Suppressor macrophage treated with lipopolysaccharide for 4 hours (primary cell): ENCODE measurements around the gene STX2.

Source experiments
- DNase-seq: peaks from one replicate; pipeline ENCODE4 v3.0.0-alpha.2; 2020

STX2 gene

GRCh38 chr12:130829391-130830245 is 9.4 kb downstream of the STX2 start:
- DNase-seq = no peak

- no peak for DNase-seq
Measured at GRCh38 chr12:130828895-130829294, 10.2 kb downstream of the STX2 start.

GRCh38 chr12:130827432-130827831 is 11.6 kb downstream of the STX2 start:
- DNase-seq = peak; percentile 37

- DNase-seq = peak; percentile 61
Measured at GRCh38 chr12:130826151-130826801, 12.8 kb downstream of the STX2 start.

- no peak for DNase-seq
Measured at GRCh38 chr12:130825771-130826150, 13.3 kb downstream of the STX2 start.

GRCh38 chr12:130819681-130820080 is 19.4 kb downstream of the STX2 start:
- DNase-seq = no peak

GRCh38 chr12:130818635-130819576 is 20.1 kb downstream of the STX2 start:
- DNase-seq = peak; percentile 67

GRCh38 chr12:130818272-130818634 is 20.8 kb downstream of the STX2 start:
- DNase-seq = no peak

GRCh38 chr12:130817804-130818203 is 21.2 kb downstream of the STX2 start:
- DNase-seq = no peak

GRCh38 chr12:130816097-130816496 is 23.0 kb downstream of the STX2 start:
- DNase-seq = no peak

GRCh38 chr12:130815028-130815741 is 23.9 kb downstream of the STX2 start:
- DNase-seq = no peak

GRCh38 chr12:130813949-130814348 is 25.1 kb downstream of the STX2 start:
- no peak for DNase-seq

GRCh38 chr12:130813436-130813835 is 25.6 kb downstream of the STX2 start:
- no peak for DNase-seq

GRCh38 chr12:130809791-130810190 is 29.3 kb downstream of the STX2 start:
- no peak for DNase-seq

GRCh38 chr12:130807309-130807708 is 31.7 kb downstream of the STX2 start:
- no peak for DNase-seq

- DNase-seq = no peak
Measured at GRCh38 chr12:130806574-130806973, 32.5 kb downstream of the STX2 start.

- DNase-seq = no peak
Measured at GRCh38 chr12:130805635-130806034, 33.4 kb downstream of the STX2 start.

GRCh38 chr12:130804216-130804615 is 34.8 kb downstream of the STX2 start:
- DNase-seq = no peak

GRCh38 chr12:130803702-130804101 is 35.3 kb downstream of the STX2 start:
- DNase-seq = peak; percentile 5

- DNase-seq = no peak
Measured at GRCh38 chr12:130800312-130800711, 38.7 kb downstream of the STX2 start.

GRCh38 chr12:130799051-130799450 is 40.0 kb downstream of the STX2 start:
- no peak for DNase-seq

GRCh38 chr12:130796985-130797686 is 41.9 kb downstream of the STX2 start:
- no peak for DNase-seq
